SK-N-SH treated with all-trans-retinoic acid at 6 μM for 48 hours (cell line): ENCODE measurements around the gene DENND1A.

Experiments used
- ARNTL ChIP-seq: fragments of 450-650 bp; formaldehyde crosslinking; IDR thresholded peaks from 2 replicates; pipeline ENCODE4 v1.5.0; 2020; ENCODE audit warnings: low read depth, mild to moderate bottlenecking, moderate library complexity, borderline replicate concordance
- BACH2 ChIP-seq: fragments of 250-450 bp; sonication (Bioruptor Pico); IDR thresholded peaks from 2 replicates; pipeline ENCODE4 v1.9.0; 2021; ENCODE audit warnings: mild to moderate bottlenecking, borderline replicate concordance
- RARB ChIP-seq: fragments of 250-450 bp; sonication (Bioruptor Pico); IDR thresholded peaks from 2 replicates; pipeline ENCODE4 v1.8.0; 2021; ENCODE audit warnings: mild to moderate bottlenecking, moderate library complexity
- TCF4 ChIP-seq: fragments of 250-450 bp; sonication (Bioruptor Pico); IDR thresholded peaks from 2 replicates; pipeline ENCODE4 v1.8.0; 2021; ENCODE audit warnings: mild to moderate bottlenecking, moderate library complexity, borderline replicate concordance
- TSHZ2 ChIP-seq: fragments of 250-450 bp; sonication (Bioruptor Pico); IDR thresholded peaks from 2 replicates; pipeline ENCODE4 v1.5.0; 2020; ENCODE audit warnings: mild to moderate bottlenecking, moderate library complexity

DNA sequence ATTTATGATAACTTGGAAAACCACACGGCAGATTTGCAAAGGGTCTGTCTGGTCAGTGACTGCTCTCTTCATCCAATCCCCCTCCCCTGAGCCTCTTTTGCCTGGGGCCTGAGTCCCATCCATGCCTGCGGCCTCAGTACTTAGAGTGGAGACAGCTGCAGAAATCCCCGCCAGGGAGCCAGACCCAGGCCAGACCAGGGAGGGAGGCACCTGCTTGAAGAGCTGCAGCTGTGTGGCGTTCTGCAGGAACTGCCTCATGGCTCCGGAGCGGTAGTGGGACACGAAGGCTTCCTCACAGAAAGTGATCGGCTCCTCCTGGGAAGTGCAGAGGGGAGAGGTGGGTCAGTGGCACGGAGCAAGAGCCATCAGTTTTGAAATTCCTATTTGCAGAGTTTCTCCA is 472.3 kb downstream of the DENND1A start:
- no peak for TF ChIP-seq TSHZ2 (CRISPR knock-in tag)
- TF ChIP-seq BACH2 (CRISPR knock-in tag), result no peak
- TF ChIP-seq TCF4, result no peak
- no peak for TF ChIP-seq RARB (CRISPR knock-in tag)
- TF ChIP-seq ARNTL (CRISPR knock-in tag), result no peak
